ENCODE results near the gene FGF18. TPM values are rescaled to one million over a fixed set of nuclear protein-coding genes. Genes with fewer than 3 reads are reported as not detected.

FGF18 gene
- polyA plus RNA-seq, 3 donors, result 0.34 to 0.66 (median 0.42) TPM

DNA sequence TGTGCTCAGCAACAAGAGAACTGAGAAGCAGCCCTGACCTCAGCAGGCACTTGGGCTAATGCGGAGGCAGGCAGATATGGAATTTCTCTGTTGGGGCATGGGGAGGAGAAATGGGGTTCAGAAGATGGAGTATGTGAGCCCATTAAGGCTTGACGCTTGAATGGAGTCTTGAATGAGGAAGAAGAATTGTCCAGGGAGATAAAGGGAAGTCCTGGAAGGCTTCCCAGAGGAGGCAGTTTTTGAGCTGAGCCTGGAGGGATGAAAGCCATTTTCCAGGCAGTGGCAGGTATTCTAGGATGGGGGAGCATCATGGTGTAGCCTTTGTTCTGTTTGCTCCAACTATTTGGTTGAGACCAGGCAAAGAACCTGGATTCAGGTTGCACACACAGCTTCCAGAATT is 34.5 kb downstream of the FGF18 start:
- no peak for DNase-seq (ENCODE audit: extremely low read depth in 1 of 11, low read depth in 9 of 11, low spot score in 4 of 11)

DNA sequence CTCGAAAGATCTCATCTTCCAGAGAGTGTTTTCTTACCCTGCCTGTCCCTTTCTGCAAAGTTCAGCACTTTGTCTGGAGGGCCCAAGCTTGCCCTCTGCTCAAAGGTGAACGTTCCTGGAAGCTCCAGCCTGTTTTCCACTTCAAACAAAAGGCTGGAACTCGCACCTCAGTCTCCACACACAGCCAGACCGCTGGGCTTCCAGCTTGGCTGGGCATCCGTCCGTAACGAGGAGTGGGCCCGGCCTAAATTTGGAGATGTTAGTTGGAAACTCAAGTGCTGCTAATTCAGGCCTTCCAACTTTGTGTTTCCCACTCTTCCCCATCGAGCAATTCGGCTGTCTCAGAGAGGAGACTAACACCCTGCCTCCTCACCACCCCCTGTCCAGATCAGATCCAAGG is 35.1 kb downstream of the FGF18 start:
- DNase-seq (ENCODE audit: extremely low read depth in 1 of 11, low read depth in 9 of 11, low spot score in 4 of 11), result no peak

DNA sequence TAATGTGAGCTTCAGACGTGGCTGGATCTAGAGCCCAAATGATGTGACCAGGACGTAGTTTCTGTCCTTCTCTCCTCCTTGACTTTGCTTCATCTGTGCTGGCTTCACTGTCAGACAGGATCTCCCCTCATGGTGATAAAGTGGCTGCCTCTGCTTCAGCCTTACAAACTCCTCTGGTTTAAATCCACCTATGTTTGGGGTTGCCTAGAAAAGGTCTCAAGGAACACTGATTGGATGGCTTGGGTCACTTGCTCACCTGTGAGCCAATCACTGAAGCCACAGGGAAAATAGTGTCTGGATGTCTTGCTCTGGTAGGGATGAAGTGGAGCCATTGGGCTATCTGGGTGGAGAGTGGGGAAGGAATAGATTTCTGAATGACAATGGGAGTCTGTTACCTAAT is 36.1 kb downstream of the FGF18 start:
- DNase-seq (ENCODE audit: extremely low read depth in 1 of 11, low read depth in 9 of 11, low spot score in 4 of 11), result no peak

DNA sequence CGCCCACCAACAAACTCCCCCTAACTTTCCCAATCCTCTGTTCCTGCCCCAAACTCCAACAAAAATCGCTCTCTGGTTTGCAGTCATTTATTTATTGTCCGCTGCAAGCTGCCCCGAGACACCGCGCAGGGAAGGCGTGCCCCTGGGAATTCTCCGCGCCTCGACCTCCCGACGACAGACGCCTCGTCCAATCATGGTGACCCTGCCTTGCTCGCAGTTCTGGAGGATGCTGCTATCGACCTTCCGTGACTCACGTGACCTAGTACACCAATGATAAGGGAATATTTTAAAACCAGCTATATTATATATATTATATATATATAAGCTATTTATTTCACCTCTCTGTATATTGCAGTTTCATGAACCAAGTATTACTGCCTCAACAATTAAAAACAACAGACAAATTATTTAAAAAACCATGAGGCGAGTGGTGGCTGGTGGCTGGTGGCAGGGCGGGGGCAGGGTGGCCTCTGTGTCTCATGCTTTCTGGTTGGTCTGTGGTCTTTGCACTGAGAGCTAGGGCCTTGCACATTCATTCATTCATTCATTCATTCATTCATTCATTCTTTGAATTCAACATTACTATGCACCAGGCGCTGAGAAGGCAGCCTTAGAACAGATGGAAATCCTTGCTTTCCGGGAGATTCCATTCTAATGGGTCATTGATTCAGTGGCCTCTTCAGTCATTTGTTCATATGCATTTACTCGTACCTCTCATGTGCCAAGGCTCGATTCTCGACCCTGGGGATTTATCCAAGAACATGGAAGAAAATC is 37.9 kb downstream of the FGF18 start:
- DNase-seq (ENCODE audit: extremely low read depth in 1 of 11, low read depth in 9 of 11, low spot score in 4 of 11), result no peak

DNA sequence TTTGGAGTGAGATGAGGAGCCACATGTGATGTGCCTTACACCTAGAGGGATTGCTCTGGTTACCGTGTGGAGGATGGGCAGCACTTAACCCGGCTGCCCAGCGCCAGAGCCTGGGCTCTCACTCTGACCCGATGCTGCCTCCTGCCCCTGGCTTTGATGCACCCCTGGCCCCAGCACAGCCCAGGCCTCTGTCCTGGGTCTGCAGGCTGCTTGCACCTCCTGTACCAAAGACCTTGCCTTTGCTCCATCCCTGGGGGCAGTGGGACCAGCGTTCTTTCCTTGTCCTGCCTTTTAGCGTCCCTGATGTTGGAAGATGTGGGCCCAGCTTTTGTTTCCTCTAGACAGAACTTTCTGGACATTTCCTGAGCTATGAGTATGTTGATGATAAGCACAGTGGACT is 40.4 kb downstream of the FGF18 start:
- DNase-seq (ENCODE audit: extremely low read depth in 1 of 11, low read depth in 9 of 11, low spot score in 4 of 11), result no peak

DNA sequence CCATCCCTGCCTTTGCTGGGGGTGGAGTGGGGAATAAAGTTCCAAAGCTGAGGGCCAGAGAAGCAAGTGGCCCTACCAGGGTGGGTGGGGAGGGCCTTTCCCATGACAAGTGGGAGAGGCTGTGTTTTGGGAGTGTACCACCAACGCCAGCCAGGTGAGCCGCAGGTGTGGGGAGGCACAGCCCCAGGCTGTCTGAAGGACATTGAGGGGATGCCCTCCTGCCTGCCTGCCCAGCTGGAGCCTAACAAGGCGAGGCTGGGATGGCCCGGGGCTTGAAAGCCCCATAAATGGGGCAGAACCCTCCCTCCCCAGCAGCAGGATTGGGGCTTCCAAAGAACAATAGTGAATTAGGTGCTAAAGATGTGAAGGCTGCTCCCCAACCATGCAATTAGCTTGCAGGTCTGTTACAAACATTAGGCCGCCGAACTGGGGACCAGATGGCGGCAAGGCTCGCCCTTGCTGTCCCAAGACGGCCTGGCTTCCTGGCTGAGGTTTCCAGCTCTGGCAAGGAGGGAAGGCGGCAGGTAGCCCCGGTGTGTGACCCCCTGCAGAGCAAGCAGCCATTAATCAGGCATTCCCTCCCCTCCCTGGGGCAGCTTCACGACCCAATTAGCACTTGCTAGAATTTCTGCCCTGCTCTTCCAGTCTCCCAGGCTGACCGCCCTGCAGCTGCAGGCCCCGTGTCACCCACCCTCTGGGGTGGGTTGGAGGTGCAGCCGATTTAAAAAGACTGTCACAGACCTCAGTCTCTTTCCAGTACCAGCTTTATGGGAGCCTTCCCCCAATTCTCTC is 42.9 kb downstream of the FGF18 start:
- DNase-seq (ENCODE audit: extremely low read depth in 1 of 11, low read depth in 9 of 11, low spot score in 4 of 11), result no peak

DNA sequence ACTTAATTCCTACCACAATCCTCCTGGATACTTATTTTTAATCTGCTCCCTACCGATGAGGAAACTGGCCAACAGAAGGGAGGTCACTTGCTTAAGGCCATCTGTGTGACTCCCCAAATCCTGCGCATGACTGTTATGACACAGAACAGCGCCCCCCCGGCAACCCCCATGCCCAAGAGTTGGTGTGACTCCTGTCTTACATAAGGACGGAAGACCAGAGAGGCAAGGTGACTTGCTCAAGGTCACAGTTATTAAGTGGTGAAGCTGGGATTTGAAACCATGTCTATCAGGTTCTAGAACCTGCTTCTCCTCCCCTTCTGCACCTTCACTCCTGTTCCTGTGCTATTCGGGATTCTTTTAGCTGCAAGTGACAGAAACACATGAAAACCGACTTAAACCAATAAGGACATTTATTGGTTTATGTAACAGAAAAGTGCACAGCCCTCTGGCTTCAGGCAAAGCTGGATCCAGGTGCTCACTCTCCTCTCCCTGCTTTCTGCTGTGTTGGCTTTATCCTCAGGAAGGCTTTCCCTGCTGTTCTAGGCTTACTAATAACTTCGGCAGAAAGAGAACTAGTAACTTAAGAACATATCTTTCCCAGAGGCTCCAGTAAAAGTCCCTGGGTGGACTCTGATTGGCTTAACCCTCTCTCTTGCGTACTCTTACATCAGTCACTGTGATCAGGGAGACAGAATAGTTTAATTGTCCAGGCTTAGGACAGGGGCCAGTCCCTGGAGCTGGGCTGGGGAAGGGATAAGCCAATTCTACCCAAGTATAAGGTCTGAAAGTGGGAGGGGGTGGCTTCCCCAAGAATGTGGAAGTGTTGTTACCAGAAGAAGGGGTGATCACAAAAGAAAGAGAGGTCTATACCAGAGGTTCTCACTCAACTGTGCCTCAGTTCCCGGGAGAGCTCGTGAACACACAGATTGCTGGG is 43.7 kb downstream of the FGF18 start:
- no peak for DNase-seq (ENCODE audit: extremely low read depth in 1 of 11, low read depth in 9 of 11, low spot score in 4 of 11)

DNA sequence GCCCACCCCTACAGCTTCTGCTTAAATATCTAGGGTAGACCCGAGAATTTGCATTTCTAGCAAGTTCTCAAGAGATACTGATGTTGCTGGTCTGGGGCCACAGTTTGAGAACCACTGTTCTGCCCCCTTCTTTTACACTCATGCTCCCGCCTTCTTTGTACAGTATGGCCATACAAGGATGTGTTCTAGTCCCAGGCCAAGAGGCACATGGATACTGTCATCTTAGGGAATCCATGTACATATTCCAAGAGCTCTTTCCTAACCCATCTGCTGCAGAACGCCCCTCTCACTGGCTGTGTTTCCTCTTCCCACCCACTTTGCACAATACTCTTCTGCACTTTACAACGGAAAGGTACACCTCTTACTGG is 44.4 kb downstream of the FGF18 start:
- no peak for DNase-seq (ENCODE audit: extremely low read depth in 1 of 11, low read depth in 9 of 11, low spot score in 4 of 11)

DNA sequence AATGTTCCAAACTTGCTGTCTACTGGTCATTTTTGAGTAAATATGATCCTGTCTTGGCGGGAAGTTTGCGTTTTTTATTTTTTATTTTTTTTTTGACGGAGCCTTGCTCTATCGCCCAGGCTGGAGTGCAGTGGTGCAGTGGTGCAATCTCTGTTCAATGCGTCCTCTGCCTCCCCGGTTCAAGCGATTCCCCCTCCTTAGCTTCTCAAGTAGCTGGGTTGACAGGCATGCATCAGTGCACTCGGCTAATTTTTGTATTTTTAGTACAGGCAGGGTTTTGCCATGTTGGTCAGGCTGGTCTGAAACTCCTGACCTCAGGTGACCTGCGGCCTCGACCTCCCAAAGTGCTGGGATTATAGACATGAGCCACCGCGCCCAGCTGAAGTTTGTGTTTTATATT is 45.4 kb downstream of the FGF18 start:
- no peak for DNase-seq (ENCODE audit: extremely low read depth in 1 of 11, low read depth in 9 of 11, low spot score in 4 of 11)

DNA sequence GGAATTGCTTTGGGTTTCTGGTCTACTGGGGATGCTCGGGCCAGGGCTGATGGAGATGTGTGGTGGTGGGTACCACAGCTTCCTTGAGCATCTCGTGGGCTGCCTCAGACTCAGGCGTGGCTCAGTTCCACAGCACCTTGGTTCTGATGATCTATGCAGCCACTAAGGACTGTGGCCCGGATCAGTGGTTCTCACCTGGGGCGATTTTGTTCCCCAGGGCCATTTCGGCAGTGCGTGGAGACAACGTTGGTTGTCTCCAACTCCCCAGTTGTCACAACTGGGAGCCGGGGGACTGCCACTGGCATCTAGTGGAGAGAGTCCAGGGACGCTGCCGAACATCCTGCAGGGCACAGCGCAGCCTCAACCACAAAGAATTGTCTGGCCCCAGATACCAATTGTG is 47.7 kb downstream of the FGF18 start:
- DNase-seq (ENCODE audit: extremely low read depth in 1 of 11, low read depth in 9 of 11, low spot score in 4 of 11), result no peak

DNA sequence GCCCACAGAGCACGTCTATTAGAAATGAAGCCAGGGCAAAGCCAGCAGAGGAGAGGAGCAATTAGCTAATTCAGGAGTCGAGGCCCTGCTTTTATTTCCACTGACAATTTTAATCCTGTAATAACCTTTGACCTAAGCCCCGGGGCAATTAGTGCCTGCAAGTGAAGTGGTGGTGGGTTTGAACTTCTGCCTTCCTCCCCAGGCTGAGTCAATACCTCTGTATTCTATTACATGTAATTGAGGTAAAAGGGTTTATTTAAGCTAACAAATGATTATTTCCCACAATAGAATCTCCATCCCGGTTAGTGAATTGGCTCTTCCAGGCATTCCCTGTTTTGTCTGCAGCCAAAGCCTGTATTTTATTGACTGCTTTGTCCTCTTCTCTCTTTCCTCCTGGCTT is 49.9 kb downstream of the FGF18 start:
- DNase-seq (ENCODE audit: extremely low read depth in 1 of 11, low read depth in 9 of 11, low spot score in 4 of 11), result no peak

DNA sequence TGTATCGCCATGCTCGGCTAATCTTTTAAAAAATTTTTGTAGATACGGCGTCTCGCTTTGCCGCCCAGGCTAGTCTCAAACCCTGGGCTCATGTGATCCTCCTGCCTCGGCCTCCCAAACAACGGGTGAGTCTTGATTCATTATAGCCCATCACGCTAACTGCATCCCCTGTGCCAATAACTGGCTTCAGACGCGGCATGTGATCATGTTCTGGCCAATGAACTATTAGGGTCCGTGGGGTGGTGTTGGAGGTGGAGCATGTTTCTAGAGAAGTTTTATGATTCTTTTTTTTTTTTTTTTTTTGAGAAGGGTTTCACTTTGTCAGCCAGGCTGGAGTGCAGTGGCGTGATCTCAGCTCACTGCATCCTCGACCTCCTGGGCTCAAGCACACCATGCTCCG is 51.0 kb downstream of the FGF18 start:
- DNase-seq (ENCODE audit: extremely low read depth in 1 of 11, low read depth in 9 of 11, low spot score in 4 of 11), result no peak

DNA sequence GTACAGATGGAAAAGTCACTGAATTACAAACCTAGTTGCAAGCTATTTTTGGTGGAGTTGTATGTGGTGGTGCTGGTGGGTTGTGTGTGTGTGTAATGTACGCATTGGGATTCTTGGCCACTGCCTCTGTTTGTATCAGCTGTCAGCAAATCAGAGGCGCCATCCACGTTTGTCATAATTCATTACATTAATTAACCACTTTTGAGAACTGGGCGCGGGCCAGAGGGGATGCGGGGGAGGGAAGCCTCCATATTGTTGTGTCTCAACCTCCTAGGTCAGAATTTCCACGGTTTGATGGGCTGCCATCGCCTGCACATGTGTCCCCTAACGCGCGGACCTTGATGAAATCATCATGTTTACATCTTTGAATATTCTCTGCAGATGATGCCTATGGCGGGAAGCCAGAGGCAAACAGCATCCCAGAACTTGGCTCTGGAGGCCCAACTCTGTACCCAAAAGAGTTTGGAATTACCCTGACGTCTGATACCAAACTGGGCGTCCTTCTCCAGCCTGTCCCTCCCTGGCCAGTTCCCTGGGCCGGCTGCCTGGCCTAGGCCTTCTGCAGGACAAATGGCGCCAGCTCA is 54.9 kb downstream of the FGF18 start:
- no peak for DNase-seq (ENCODE audit: extremely low read depth in 1 of 11, low read depth in 9 of 11, low spot score in 4 of 11)

DNA sequence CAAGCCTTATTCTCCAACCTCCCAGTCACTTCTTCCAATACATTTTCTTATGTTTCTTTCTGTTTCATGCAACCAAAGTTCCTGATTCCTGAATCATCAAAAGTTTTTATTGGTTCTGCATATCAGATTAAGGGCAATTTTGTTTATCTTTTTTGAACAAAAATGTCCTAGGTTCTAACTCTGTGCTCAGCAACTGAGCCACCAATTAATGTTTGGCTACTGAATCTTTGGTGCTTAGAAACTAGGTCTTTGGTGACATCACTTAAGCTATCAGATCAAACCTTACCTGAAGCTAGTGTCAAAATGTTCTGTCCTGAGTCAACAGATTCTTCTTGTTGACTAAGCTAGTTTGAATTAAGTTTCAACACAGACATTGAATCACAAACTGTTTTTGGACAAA is 56.1 kb downstream of the FGF18 start:
- no peak for DNase-seq (ENCODE audit: extremely low read depth in 1 of 11, low read depth in 9 of 11, low spot score in 4 of 11)

DNA sequence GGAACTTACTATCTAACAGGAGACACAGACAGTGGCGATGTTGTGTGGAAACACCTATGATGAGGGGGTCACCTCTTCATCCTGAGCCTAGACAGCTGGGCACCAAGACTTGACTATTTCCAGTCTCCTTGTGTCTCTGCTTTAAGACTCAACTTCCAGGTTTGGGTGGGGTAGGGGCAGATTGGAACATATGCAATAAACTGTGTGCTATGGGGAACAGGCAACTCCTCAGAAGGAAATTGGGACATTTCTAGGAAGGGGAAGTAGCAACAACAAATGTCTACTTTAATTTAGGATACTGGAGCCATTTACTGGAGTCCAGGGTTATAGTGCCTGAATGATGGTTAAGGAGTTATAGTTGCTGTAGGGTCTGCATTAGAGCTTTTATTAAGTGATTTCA is 57.3 kb downstream of the FGF18 start:
- no peak for DNase-seq (ENCODE audit: extremely low read depth in 1 of 11, low read depth in 9 of 11, low spot score in 4 of 11)

DNA sequence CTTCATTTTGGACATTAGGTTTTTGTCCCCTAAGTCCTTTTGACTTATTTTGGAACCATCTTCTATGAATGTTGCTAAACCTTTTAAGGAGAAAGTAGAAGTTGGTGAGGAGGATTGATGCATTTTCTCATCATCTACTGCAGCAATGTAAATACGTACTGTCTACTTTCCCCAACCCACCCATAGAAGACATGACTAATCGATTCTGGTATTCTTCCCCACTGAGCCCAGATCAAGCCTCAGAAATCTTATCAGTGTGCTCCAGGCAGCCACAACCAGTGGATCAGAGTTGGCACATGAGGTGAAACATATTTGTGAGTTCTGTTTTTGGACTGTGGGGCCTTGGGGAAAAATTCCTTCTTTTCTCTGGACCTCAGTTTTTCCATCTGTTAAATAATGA is 57.7 kb downstream of the FGF18 start:
- no peak for DNase-seq (ENCODE audit: extremely low read depth in 1 of 11, low read depth in 9 of 11, low spot score in 4 of 11)

DNA sequence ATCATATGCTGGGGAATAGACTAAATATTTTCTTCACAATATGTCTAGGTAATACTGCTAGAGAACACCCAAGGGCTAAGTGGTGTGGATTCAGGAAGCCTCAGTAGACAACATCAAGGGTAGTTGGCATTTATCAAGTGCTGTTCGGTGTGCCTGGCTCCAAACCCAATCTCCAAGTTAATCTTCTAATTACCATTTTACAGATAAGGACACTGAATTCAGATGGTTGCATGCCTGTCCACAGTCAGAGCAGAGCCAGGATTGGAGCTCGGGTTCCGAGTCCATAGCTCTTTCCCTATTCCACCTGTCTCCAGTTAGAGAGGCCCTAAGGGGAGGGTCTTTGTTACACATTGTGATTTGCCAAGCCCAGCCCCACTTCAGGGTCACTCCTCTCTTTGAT is 58.2 kb downstream of the FGF18 start:
- no peak for DNase-seq (ENCODE audit: extremely low read depth in 1 of 11, low read depth in 9 of 11, low spot score in 4 of 11)

DNA sequence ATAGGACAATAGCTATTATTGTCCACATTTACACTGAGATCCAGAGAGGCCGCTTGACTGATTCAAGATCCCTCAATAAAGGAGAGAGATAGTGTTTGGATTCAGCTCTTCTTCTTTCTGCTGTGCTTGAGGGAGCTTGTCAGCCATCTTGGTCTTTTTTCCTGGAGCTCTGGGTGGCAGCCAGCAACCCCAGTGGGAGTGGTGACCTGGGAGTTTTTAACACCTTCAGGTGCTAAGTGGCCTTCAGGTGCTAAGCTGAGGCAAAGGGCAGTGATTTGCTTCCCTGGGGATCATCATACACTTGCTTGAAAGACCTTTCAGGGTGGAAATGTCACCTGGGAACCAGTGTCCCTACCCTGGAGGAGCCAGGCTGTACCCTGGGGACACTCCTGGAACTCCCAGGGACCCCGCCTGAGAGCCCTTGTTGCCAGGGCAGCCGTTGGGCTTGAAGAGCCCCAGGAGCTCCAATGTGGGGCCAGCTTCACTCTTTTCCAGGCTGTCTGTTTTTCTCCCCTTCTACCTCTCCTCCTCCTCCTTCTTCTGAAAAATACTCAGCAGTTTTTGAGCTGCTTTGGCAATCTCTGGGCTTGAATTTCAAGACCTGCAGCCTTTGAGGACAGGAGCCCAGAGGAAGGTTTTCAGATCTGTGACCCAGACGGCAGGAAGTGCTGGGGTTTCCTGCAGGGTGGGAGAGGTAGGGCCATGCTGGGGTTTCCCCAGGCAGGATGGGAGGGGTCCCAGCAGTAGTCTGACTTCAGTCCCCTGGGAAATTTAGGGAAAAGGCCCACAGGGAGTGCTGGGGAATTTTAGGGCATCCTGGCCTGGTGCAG is 59.7 kb downstream of the FGF18 start:
- DNase-seq (ENCODE audit: extremely low read depth in 1 of 11, low read depth in 9 of 11, low spot score in 4 of 11), result no peak

DNA sequence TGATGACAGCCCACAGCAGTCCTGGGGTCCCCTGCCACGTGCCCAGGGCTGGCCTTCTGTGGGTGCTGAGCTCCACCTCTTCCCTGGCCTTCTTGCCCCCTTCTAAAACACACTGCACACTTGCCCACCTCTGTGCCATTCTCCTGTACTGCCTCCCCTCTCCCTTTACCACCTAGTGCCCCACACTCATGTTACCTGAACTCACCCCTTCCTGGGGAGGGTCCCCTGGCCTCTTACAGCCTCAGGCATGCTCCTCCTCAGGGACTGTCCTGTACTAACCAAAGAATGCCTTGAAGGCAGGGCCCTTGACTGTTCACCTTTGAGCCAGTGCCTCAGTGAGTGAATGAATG is 60.3 kb downstream of the FGF18 start:
- no peak for DNase-seq (ENCODE audit: extremely low read depth in 1 of 11, low read depth in 9 of 11, low spot score in 4 of 11)

Measured in renal cortex interstitium (tissue), 11 donors.